ENCODE measurements around the gene RAC2. TPM values are rescaled to one million over a fixed set of nuclear protein-coding genes. Genes with fewer than 3 reads are reported as not detected.

RAC2 gene
- total and polyA plus RNA-seq, 9 of the 15 experiments (the other 6 are each of a cell fraction or from before 2014, with no cell fraction given) = 22.7 to 103 (median 43.3) TPM

GRCh38 chr22:37199103-37199759 is 44.8 kb downstream of the RAC2 start (continued):
- TF ChIP-seq TEAD4 (IDR thresholded peaks at IDR 0.05; ENCODE audit: low read length) = no peak
- TF ChIP-seq TEAD4 (CRISPR knock-in tag; IDR thresholded peaks at IDR 0.05; ENCODE audit: borderline replicate concordance) = peak; percentile 64; the same call in 1 of the 2 replicates
- peak; percentile 72 for TF ChIP-seq ATF7 (IDR thresholded peaks at IDR 0.05)
- TF ChIP-seq ETV1 (tag; conservative IDR thresholded peaks at IDR 0.05; ENCODE audit: low read depth) = 0 out of 2 replicates have a peak, but pooled peaks have one; percentile 13
- TF ChIP-seq SMC3 (conservative IDR thresholded peaks at IDR 0.05; ENCODE audit: insufficient read depth, low read depth, low read length) = peak; percentile 37; the same call in 1 of the 2 replicates
- TF ChIP-seq LCOR (CRISPR knock-in tag; IDR thresholded peaks at IDR 0.05) = 0 out of 2 replicates have a peak, but pooled peaks have one; percentile 79
- peak; percentile 70; the same call in 1 of the 2 replicates for TF ChIP-seq MBD2 (IDR thresholded peaks at IDR 0.05; ENCODE audit: borderline replicate concordance, low read depth)
- TF ChIP-seq JUNB (CRISPR knock-in tag; conservative IDR thresholded peaks at IDR 0.05) = no peak
- 0 out of 2 replicates have a peak, but pooled peaks have one; percentile 22 for TF ChIP-seq E2F3 (CRISPR knock-in tag; IDR thresholded peaks at IDR 0.05)
- TF ChIP-seq HDAC1 (IDR thresholded peaks at IDR 0.05) = peak in 1 of 2 experiments; percentile 52; a peak in 2 of 4 replicates
- TF ChIP-seq PYGO2 (tag; IDR thresholded peaks at IDR 0.05) = no peak
- peak; percentile 37 for TF ChIP-seq TAF1 (IDR thresholded peaks at IDR 0.05; ENCODE audit: control insufficient read depth, extremely low read depth, insufficient read depth, low read length, severe bottlenecking)
- TF ChIP-seq POLR2AphosphoS5 (IDR thresholded peaks at IDR 0.05; ENCODE audit: control insufficient read depth, insufficient read depth, low read depth, low read length) = peak; percentile 77; the same call in 1 of the 2 replicates
- TF ChIP-seq ZNF583 (CRISPR knock-in tag; IDR thresholded peaks at IDR 0.05) = no peak
- no peak for TF ChIP-seq ATF1 (CRISPR knock-in tag; IDR thresholded peaks at IDR 0.05)
- peak; percentile 67 for TF ChIP-seq ATF1 (tag; IDR thresholded peaks at IDR 0.05)
- TF ChIP-seq MTA2 (IDR thresholded peaks at IDR 0.05; ENCODE audit: low read depth) = no peak
- peak; percentile 74; the same call in 1 of the 2 replicates for TF ChIP-seq TFAP4 (CRISPR knock-in tag; IDR thresholded peaks at IDR 0.05; ENCODE audit: borderline replicate concordance)
- TF ChIP-seq CREM (IDR thresholded peaks at IDR 0.05; ENCODE audit: low read depth) = peak; percentile 47
- 0 out of 2 replicates have a peak, but pooled peaks have one; percentile 62 for TF ChIP-seq SAFB (IDR thresholded peaks at IDR 0.05; ENCODE audit: borderline replicate concordance, low read depth, low read length)
- TF ChIP-seq ZFX (CRISPR knock-in tag; IDR thresholded peaks at IDR 0.05) = peak; percentile 95
- TF ChIP-seq POLR2B (IDR thresholded peaks at IDR 0.05; ENCODE audit: low read depth, partially characterized antibody) = peak; percentile 96
- no peak for TF ChIP-seq ZKSCAN3 (CRISPR knock-in tag; IDR thresholded peaks at IDR 0.05)
- TF ChIP-seq AFF4 (CRISPR knock-in tag; IDR thresholded peaks at IDR 0.05) = 0 out of 2 replicates have a peak, but pooled peaks have one; percentile 72
- TF ChIP-seq SNRNP70 (optimal IDR thresholded peaks at IDR 0.05; ENCODE audit: low read depth, low read length) = no peak

Data from K562 (cell line).